ENCODE results near the gene SAMD1. TPM values are rescaled to one million over a fixed set of nuclear protein-coding genes. Genes with fewer than 3 reads are reported as not detected.

Gene SAMD1
- total RNA-seq, 1 donor = 27.9 TPM

- H3K79me2 ChIP-seq (ENCODE audit: insufficient read depth, low read length) = no peaks in the 10 kb centered on the region
- peak overlapping the region; percentile 76 for H2AFZ ChIP-seq (ENCODE audit: low read length)
- no peaks in the 10 kb centered on the region for H3K27me3 ChIP-seq (ENCODE audit: insufficient read depth, low read length)
- H3K9me3 ChIP-seq (ENCODE audit: low read depth, low read length) = no peaks in the 10 kb centered on the region
- no peak for TF ChIP-seq CTCF (IDR thresholded peaks at IDR 0.05; ENCODE audit: extremely low read depth, low read depth, low read length)
- H3K4me2 ChIP-seq (ENCODE audit: insufficient read depth, low read length) = peak overlapping the region; percentile 96
- H3K4me1 ChIP-seq (ENCODE audit: insufficient read depth, low read length) = peaks cover 15% of the 10 kb centered on the region
- H4K20me1 ChIP-seq (ENCODE audit: insufficient read depth, low read length) = no peaks in the 10 kb centered on the region
- no peak overlapping the region for H3K27ac ChIP-seq (ENCODE audit: low read depth, low read length)
- DNase-seq (ENCODE audit: insufficient read length, low spot score, missing footprints) = peak; percentile 96
- H3K4me3 ChIP-seq (ENCODE audit: insufficient read depth, low read length) = peak overlapping the region; percentile 86
- no peaks in the 10 kb centered on the region for H3K36me3 ChIP-seq (ENCODE audit: insufficient read depth, low read length)
Measured at GRCh38 chr19:14073261-14073924, 17.2 kb downstream of the SAMD1 start.

- H3K79me2 ChIP-seq (ENCODE audit: insufficient read depth, low read length) = no peaks in the 10 kb centered on the region
- TF ChIP-seq CTCF (IDR thresholded peaks at IDR 0.05; ENCODE audit: extremely low read depth, low read depth, low read length) = no peak
- H3K27ac ChIP-seq (ENCODE audit: low read depth, low read length) = no peak within 1 kb of the TSS
- no peaks in the 10 kb centered on the region for H3K36me3 ChIP-seq (ENCODE audit: insufficient read depth, low read length)
- no peaks in the 10 kb centered on the region for H3K9me3 ChIP-seq (ENCODE audit: low read depth, low read length)
- H3K4me1 ChIP-seq (ENCODE audit: insufficient read depth, low read length) = peaks cover 15% of the 10 kb centered on the region
- H3K27me3 ChIP-seq (ENCODE audit: insufficient read depth, low read length) = no peaks in the 10 kb centered on the region
- peak within 1 kb of the TSS; percentile 96 for H3K4me2 ChIP-seq (ENCODE audit: insufficient read depth, low read length)
- peak; percentile 57 for DNase-seq (ENCODE audit: insufficient read length, low spot score, missing footprints)
- peak within 1 kb of the TSS; percentile 91 for H2AFZ ChIP-seq (ENCODE audit: low read length)
- no peaks in the 10 kb centered on the region for H4K20me1 ChIP-seq (ENCODE audit: insufficient read depth, low read length)
- peak within 1 kb of the TSS; percentile 86 for H3K4me3 ChIP-seq (ENCODE audit: insufficient read depth, low read length)
Measured at GRCh38 chr19:14072535-14073260, 17.9 kb downstream of the SAMD1 start, which contains the start of gene MISP3. Gene MISP3, plus strand, starts transcription at chr19:14072786. Its CDS starts 524 bp downstream, at chr19:14073310.

- H3K4me1 ChIP-seq (ENCODE audit: insufficient read depth, low read length) = peaks cover 14% of the 10 kb centered on the region
- no peaks in the 10 kb centered on the region for H3K79me2 ChIP-seq (ENCODE audit: insufficient read depth, low read length)
- no peaks in the 10 kb centered on the region for H3K27me3 ChIP-seq (ENCODE audit: insufficient read depth, low read length)
- TF ChIP-seq CTCF (IDR thresholded peaks at IDR 0.05; ENCODE audit: extremely low read depth, low read depth, low read length) = no peak
- no peak for DNase-seq (ENCODE audit: insufficient read length, low spot score, missing footprints)
- H3K4me3 ChIP-seq (ENCODE audit: insufficient read depth, low read length) = no peak overlapping the region
- H3K36me3 ChIP-seq (ENCODE audit: insufficient read depth, low read length) = no peaks in the 10 kb centered on the region
- H2AFZ ChIP-seq (ENCODE audit: low read length) = no peak overlapping the region
- no peaks in the 10 kb centered on the region for H4K20me1 ChIP-seq (ENCODE audit: insufficient read depth, low read length)
- H3K9me3 ChIP-seq (ENCODE audit: low read depth, low read length) = no peaks in the 10 kb centered on the region
- no peak overlapping the region for H3K4me2 ChIP-seq (ENCODE audit: insufficient read depth, low read length)
- H3K27ac ChIP-seq (ENCODE audit: low read depth, low read length) = no peak overlapping the region
Measured at GRCh38 chr19:14070268-14071050, 20.1 kb downstream of the SAMD1 start.

Measured in osteoblast (primary cell).